Dermis microvascular lymphatic vessel endothelial cell (primary cell): ENCODE data around the gene DRAM1. TPM values are rescaled to one million over a fixed set of nuclear protein-coding genes. Genes with fewer than 3 reads are reported as not detected.
A peak's percentile ranks its signal among the peaks of the same experiment; 100 is the strongest.
"Not testable (repeated sequence)": the region's sequence is repeated elsewhere in the genome, so short reads cannot be mapped to it uniquely, and the experiment has no call there.

Source experiments
- DNase-seq, 2 donors: peaks; one replicate each; pipeline versions ENCODE4 v3.0.0 to v3.0.0-alpha.2; 2010; ENCODE audit warnings: low read depth in 2 of 2
- total RNA-seq: library from RNA; depleted of rRNA; stranded (reverse); fragments of >200 nt; gene quantifications from 2 replicates; pipeline ENCODE4 v1.2.1, GENCODE V29; 2014

Gene DRAM1
- 31.5 and 32.4 TPM in 2 replicates for total RNA-seq

DNA sequence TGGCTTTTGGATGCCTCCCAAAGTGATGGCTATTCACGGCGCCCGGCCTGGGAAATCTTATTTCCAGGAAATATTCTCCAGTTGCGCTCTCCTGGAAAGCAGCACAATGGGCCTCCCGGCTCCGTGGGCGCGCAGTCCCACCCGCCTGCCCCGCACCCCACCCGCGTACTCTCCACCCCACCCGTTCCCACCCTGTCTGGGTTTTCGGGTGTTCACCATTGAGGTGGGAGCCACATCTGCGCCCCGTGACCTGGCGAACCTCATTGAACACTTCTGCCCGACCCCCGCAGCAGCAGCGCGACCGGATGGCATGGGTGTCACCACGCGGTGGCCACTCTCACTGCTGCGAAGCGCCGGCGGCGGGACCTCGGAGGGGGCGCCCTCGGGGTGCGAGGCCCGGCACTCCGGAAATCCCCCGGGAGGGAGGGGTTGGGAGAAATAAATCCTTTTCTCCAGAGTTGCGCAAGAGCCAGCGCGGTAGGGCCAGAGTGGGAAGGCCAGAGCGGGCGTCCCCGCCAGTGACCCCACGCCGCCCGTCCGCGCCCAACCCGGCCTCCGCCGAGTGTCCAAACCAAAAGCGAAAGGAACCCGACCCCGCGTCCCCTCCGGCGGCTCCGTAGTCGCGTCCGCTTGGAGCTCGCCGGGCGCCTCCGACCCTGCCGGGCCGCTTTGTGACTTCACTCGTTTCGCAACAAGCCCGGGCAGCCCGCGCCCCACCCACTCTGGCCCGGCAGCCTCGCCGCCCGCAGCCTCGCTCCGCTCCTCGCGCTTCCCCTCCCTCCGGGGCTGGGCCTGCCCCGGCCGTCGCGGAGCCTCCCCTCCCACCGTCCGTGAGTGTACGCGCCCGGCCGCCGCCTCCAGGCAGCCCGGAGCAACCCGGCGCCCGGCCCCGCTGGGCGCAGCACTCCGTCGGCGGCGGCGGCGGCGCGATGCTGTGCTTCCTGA is at the start of gene DRAM1:
TSS of gene DRAM1 (plus strand) at position 720 of the 945 bp plus-strand sequence. CDS start at position 930, 210 bp downstream.
- DNase-seq, result peak; percentile 77 to 91

DNA sequence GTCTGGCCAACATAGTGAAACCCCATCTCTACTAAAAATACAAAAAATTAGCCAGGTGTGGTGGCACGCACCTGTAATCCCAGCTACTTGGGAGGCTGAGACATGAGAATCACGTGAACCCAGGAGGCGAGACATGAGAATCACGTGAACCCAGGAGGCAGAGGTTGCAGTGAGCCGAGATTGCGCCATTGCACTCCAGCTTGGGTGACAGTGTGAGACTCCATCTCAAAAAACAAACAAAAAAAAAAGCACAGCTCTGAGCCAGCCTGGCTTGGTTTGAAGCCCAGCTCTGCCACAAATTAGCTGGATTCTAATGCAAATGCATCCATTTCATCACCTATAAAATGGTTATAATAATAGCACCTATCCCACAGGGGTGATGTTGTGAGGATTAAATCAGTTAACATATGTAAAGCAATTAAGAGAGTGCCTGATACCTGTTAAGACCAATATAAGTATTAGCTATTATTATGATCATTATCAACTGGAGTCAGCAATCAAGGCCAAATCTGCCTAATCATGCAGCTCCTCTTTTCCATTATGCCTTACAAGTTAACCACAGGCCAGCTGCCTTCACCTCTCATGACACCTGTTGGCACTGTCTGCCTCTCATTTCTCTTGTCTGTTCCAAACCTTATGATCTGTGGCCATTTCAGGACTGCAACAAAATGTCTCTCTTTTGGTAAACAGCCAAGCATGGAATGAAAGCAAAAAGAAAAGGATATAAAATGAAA is 48.8 kb upstream of the DRAM1 start:
- no peak for DNase-seq

DNA sequence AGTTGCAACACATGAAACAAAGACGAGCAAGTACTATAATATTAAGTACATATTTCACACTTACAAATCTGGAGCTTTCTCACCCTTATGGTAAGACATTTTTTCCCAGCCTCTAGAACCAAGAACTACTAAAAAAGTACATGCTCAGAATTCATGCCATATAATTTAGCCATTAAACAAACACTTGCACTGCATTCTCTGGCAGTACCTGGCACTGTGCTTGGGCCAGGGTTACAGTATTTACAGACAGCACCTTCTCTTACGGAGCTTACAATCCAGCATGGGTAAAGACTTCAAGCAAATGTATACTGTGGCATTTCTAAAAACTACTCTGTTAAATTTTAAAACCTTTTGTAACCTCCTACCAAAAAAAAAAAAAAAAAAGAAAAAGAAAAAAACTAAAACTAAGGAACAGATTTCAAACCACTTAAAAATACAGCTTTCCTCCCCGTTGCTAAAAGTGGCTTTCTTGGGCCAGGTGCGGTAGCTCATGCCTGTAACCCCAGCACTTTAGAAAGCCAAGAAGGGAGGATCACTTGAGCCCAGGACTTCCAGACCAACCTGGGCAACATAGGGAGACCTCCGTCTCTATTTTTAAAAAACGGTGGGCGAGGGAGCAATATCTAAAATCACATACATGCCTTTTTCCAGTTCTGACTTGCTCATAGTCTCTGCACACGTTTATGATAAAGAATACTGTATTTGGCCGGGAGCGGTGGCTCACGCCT is 47.6 kb upstream of the DRAM1 start:
- DNase-seq, result no peak

GRCh38 chr12:101830367-101831325 is 46.7 kb upstream of the DRAM1 start, which contains the start of gene GNPTAB:
GNPTAB (minus strand) TSS chr12:101830959; CDS start chr12:101830675, 284 bp downstream.
- peak; percentile 84 to 92 for DNase-seq

DNA sequence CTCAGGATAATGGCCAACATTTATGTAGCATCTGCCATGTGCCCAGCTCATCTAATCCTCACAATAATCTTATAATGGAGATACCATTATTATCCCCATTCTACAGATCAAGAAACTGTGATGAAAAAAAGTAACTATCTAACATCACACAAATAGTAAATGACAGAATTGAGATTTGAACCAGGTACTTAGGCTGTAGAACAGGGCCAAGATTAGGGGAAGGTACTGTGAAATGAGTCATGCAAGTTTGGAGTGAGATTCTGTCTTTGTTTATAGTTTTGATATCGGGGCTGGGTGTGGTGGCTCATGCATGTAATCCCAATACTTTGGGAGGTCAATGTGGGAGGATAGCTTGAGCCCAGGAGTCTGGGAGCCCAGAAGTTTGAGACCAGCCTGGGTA is 45.4 kb upstream of the DRAM1 start:
- no peak for DNase-seq

- no peak for DNase-seq
Observed at GRCh38 chr12:101838628-101839323, 38.6 kb upstream of the DRAM1 start.

- peak; percentile 54 to 71 for DNase-seq
Observed at GRCh38 chr12:101839324-101840283, 37.8 kb upstream of the DRAM1 start.

- DNase-seq, result no peak
Observed at GRCh38 chr12:101841069-101841468, 36.3 kb upstream of the DRAM1 start.

DNA sequence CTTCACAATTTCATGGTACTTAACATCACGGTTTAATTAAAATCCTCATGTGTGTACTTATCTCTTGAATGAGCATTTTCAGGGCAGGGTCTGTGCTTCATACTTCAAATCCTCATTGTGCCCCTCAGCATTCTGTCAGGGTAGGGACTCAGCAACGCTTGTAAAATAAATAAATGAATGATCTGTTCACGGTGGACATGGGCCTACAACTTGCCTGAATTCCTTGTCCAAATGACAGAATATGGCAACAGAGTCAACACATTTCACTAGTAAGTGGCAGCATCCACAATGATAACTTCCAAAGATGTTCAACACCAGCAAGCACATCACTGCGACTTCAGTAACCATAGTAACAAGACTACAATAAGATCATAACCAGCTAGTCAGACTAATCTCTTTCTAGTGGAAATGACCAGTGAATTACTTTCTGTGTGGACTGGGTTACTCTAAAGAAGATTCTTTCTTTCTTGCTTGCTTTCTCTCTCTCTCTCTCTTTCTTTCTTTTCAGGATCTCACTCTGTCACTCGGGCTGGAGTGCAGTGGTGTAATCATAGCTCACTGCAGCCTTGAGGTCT is 32.2 kb upstream of the DRAM1 start:
- DNase-seq, result no peak

- DNase-seq, result no peak
Observed at GRCh38 chr12:101847325-101847724, 30.1 kb upstream of the DRAM1 start.

- no peak for DNase-seq
Observed at GRCh38 chr12:101850199-101850598, 27.2 kb upstream of the DRAM1 start.

- DNase-seq, result no peak
Observed at GRCh38 chr12:101852998-101853397, 24.4 kb upstream of the DRAM1 start.

GRCh38 chr12:101854747-101855146 is 22.6 kb upstream of the DRAM1 start:
- no peak for DNase-seq

DNA sequence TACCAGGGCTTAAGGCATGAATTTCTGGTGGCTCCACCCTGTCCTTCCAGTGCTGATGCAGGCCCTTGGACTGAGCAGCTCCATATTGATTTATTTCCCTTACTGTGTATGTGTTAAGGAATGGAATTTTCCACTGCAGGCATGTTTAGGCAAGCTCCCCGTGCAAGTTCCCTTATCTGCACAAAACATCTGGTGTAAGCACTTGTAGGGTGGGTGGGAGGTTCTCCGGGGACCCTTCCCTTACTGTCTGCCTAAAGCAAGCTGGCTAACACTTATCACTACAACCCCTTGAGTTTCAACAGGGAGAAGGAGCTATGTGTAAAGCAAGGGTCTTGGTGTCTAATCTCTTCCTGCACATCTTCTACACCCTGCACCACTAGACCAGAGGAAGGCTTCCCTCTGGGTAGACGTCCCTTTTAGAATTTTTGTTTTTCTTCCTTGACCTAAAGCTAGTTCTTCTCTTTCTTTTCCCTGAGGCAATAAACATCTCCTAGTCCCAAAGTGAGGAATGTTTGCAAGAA is 22.0 kb upstream of the DRAM1 start:
- peak in 1 of 2 donors; percentile 29 for DNase-seq

GRCh38 chr12:101855976-101856375 is 21.4 kb upstream of the DRAM1 start:
- DNase-seq, result no peak

DNA sequence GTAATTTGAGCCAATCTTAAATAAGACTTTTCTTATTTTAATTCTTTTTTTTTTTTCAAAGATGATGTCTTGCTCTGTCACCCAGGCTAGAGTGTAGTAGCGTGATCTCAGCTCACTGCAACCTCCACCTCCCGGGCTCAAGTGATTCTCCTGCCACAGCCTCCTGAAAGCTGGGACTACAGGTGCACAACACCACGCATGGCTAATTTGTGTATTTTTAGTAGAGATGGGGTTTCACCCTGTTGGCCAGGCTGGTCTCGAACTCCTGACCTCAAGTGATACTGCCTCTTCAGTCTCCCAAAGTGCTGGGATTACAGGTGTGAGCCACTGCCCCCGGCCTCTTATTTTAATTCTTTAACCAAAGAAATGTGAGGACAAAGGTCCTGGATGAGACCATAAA is 20.8 kb upstream of the DRAM1 start:
- DNase-seq, result not testable (repeated sequence)

- DNase-seq, result peak; percentile 40 to 83
Observed at GRCh38 chr12:101857043-101857558, 20.3 kb upstream of the DRAM1 start.

DNA sequence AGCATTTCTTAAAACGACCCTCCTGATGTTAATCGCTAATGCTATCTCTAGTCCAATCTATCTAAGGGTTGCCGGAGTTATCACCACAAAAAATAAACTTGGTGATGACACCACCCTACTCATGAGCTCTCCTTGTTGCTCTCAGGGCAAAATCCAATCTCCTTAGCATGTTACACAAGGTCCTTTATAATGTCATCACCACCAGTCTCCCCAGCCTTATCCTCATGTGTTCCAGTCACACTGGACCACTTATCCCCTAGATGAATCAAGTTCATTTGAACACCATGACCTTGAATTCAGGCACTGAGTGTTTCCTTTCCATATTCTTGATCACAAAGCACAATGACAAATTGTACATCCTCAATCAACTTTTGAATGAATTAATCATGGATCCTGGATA is 19.0 kb upstream of the DRAM1 start:
- no peak for DNase-seq
